ENCODE measurements around the gene SRRT.
"Not testable (repeated sequence)": the region's sequence is repeated elsewhere in the genome, so short reads cannot be mapped to it uniquely, and the experiment has no call there.

The SRRT gene

DNA sequence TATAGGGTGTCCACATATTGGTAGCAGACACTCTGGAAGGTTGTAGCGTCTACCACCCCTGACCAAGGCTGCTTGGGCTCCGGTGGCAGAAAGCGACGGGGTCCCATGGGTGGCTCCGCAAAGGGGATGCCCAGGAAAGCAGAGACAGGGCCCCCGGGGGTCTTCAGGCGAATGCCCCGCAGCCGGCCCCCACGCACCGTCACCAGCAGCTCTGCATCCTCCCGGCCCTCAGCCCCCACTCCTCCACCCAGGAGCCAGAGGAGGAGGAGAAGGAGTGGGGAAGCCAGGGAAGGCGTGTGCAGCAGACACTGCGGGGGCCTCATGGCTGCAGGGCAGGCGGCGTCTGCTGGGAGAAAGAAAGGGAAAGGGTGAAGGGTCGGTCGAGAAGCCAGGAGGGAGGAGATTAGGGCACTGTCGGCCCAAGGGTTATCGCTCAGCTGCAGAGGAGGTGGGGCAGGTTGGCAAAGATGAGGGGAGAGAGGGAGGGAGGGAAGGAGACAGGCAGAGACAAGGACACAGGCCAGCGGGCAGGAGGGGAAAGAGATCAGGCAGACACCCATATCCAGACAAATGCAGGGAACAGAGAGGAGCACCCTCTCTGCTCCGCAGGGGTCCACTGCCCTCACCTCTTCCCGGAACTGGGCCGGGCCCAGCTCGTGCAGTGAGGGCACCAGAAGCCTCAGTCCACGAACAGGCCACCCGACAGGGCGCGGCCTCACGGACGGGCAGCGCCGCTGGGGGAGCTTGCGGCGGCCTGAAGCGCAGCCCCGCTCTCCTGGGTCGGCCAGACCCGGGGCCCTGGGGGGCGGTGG, 19.2 kb downstream of the SRRT start:
- no peak for DNase-seq (ENCODE audit: low read depth in 4 of 4, low spot score in 1 of 4)

DNA sequence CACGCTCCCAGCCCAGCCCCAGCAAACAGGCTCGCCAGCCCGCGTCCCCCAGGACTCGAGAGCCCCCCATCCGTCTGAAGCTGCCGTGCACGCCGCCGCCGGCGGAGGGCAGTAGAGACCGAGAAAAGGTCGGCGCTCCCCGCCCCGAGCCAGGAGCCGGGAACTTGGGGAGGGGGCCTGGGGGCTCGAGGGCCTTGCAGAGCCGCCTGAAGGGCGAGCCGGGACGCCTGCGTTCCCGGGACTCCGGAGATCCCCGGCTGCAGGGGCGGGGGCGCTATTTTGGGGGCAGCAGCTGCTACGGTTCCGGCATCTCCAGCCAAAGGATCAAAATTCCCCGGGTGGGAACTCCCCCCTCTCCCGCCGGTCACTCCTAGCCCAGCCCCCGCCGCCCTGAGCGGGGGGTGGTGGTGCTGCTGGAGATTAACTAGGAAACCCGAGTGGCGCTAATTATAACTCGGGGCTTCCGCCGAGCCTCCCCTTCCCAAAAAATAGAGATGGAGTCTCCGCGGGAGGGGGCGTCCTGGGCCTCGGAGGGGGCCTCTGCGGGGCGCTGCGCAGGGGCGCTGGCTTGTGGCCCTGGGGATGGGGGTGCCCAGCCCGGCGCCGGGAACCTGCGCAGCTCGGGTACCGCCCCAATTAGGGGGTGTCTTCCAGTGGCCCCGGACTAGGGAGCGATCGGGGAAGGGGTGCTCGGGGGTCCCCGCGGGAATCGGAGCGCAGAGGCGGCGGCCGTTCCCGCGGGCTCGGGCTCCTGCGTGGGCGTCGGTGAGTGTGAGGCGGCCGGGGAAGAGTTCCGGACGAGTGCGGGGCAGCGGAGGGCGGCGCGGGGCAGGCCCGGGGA, 20.2 kb downstream of the SRRT start:
- DNase-seq (ENCODE audit: low read depth in 4 of 4, low spot score in 1 of 4): no peak

DNA sequence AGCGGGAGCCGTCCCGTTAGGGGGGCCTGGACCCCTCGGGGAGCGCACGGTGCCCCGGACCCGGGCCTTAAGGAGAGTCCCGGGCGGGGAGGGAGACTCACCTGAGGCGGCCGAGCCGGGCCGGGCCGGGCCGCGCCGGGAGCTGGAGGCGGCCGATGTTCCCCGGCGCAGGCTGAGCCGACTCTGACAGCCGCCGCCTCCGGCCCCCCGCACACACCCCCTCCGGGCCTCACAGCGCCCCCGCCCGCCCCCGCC, 20.7 kb downstream of the SRRT start, which contains the start of gene ACHE:
ACHE (minus strand) TSS at position 188 of the 255 bp plus-strand sequence. CDS start 1,656 bp downstream, outside the sequence.
- DNase-seq (ENCODE audit: low read depth in 4 of 4, low spot score in 1 of 4): no peak

DNA sequence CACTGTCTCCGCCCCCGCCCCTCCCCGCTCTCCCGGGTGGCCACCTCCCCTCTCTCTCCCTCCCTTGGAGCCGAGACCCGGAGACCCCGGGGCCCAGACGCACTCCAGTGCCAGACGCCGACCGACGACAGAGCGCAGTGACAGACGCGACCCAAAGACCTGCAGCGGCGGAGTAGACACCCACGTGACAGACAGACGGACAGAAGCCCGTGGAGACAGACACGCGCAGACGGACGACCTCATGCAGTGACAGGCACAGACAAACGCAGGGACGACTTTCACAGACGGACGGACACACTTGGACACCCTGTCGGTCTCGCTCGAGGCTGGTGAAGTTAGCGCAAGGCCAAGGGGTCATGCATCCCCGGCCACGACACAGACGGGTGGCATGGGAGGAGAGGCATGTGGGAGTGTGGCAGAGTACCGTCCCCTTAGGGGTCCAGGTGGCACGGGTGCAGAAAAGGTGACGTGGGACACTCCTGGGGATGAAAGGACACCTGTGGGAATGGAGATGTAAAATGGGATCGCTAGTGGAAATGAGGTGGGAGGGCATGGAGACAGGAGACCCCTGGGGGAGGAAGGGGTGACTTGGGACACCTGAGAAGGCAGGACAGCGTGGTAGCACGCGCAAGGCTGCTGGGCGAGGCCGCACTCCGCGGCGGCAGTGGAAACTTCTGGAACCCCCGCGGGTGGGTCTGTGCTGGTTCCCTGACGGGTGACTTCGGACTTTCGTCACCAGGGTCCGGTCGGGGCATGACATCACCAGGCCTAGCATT, 21.2 kb downstream of the SRRT start:
- no peak for DNase-seq (ENCODE audit: low read depth in 4 of 4, low spot score in 1 of 4)

DNA sequence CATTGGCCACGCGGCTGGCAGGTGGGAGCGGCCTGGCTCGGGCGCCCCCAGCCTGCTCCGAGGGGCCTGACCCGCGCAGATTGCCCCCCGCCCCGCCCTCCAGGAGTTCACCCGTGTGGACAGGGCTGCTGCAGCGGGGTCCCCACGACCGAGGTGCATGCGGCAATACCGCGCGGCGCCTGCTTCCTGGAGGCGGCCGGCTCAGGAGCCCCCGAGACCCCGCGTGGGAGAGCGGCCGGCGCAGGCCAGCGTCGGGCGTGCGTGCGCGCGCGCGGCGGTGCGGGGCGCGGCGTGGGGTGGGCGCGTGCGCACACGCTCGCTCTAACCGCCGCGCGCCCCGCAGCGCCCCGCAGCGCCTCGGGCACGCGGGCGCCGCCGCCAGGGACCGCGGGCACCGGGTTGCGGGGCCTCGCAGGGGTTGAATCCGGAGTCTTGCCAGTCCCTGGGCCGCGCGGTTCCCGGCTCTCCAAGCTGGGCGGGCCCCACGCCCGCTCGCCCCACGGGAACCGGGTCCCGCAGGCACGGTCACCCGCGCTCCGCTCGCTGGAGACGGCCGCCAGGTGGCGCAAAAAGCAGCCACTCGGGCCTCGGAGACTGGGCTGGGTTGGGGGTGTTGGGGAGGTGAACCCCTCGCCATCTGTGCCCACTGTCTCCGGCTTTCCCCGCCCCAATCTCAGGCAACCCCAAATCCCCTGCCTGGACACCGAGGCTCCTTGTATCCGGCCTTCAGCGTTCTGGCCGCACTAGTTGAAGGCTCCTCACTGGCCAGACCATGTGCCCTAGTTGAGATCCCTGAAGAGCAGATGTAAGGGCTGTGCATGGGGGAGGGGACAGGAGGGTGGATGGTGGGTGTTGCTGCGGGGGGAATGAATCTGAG, 22.1 kb downstream of the SRRT start:
- DNase-seq (ENCODE audit: low read depth in 4 of 4, low spot score in 1 of 4): no peak

GRCh38 chr7:100897772-100898454, 23.0 kb downstream of the SRRT start:
- no peak for DNase-seq (ENCODE audit: low read depth in 4 of 4, low spot score in 1 of 4)

DNA sequence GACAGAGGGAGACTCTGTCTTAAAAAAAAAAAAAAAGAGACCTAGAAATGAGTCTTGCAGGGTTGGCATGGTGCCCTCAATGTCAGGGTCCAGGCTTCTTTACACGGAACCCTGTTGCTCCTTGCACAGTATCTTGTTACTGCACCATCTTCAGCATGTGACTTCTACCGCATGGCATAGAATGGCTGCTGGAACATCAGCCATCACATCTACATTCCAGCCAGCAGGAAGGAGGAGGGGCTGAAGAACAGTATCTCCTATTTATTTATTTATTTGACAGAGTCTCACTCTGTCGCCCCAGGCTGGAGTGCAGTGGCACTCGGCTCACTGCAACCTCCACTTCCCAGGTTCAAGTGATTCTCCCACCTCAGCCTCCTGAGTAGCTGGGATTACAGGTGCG, 24.5 kb downstream of the SRRT start:
- DNase-seq (ENCODE audit: low read depth in 4 of 4, low spot score in 1 of 4): no peak

DNA sequence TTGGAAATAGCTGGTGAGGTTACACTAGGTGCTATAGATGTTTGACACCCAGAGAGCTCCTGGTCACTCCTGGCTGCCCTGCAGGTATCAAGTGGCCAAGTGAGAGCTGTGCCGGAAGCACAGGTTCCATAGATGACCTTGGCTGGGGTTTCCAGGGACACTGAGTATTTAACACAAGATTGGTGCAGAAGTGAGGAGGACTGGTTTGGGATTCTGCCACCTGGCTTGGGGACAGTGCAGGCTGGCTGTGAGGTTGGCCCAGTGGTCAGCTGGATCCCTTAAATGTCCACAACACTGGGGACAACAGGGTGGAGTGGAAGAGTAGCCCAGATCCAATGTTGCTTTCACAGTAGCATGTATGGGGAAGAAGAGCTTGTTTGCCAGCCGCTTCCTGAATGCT, 26.1 kb downstream of the SRRT start:
- DNase-seq (ENCODE audit: low read depth in 4 of 4, low spot score in 1 of 4): no peak

GRCh38 chr7:100901921-100902332, 27.0 kb downstream of the SRRT start:
- DNase-seq (ENCODE audit: low read depth in 4 of 4, low spot score in 1 of 4): no peak

DNA sequence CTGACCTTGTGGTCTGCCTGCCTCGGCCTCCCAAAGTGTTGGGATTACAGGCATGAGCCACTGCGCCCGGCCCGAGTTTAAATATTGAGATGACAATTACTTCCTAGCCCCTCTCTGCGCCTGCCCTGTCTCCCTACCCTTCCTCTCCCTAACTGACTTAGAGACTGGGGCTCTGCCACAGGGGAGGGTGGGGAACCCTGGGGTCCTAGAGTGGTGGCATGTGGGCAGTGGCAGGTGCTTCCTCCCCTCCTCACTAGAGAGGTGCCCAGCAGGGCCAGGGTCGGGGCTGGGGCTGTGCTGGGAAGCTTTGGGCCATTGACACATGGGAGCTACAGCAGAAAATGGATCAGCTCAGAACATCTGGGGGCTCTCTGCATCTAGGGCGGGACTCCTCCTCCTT, 27.7 kb downstream of the SRRT start:
- DNase-seq (ENCODE audit: low read depth in 4 of 4, low spot score in 1 of 4): no peak

DNA sequence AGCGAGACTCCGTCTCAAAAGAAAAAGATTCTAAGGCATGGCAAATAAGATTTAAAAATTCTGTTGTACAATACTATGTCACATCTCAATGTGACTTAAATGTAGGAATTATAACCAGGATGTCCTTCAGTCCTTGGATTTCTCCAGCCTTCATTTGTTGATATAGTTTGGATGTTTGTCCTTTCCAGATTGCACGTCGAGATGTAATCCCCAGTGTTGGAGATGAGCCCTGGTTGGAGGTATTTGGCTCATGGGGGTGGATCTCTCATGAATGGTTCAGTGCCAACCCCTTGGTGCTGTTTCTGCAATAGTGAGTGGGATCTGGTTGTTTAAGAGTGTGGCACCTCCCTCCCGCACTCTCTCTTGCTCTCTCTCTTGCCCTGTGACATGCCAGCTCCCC, 33.6 kb downstream of the SRRT start:
- DNase-seq (ENCODE audit: low read depth in 4 of 4, low spot score in 1 of 4): no peak

- DNase-seq (ENCODE audit: low read depth in 4 of 4, low spot score in 1 of 4): not testable (repeated sequence)
Measured at GRCh38 chr7:100910443-100910842, 35.5 kb downstream of the SRRT start.

- no peak for DNase-seq (ENCODE audit: low read depth in 4 of 4, low spot score in 1 of 4)
Measured at GRCh38 chr7:100911484-100911883, 36.6 kb downstream of the SRRT start.

GRCh38 chr7:100914208-100914878, 39.4 kb downstream of the SRRT start:
- DNase-seq (ENCODE audit: low read depth in 4 of 4, low spot score in 1 of 4): no peak

GRCh38 chr7:100914879-100915447, 40.1 kb downstream of the SRRT start:
- DNase-seq (ENCODE audit: low read depth in 4 of 4, low spot score in 1 of 4): no peak

GRCh38 chr7:100919335-100919734, 44.4 kb downstream of the SRRT start:
- not testable (repeated sequence) for DNase-seq (ENCODE audit: low read depth in 4 of 4, low spot score in 1 of 4)

- not testable (repeated sequence) for DNase-seq (ENCODE audit: low read depth in 4 of 4, low spot score in 1 of 4)
Measured at GRCh38 chr7:100919779-100920437, 45.0 kb downstream of the SRRT start.

DNA sequence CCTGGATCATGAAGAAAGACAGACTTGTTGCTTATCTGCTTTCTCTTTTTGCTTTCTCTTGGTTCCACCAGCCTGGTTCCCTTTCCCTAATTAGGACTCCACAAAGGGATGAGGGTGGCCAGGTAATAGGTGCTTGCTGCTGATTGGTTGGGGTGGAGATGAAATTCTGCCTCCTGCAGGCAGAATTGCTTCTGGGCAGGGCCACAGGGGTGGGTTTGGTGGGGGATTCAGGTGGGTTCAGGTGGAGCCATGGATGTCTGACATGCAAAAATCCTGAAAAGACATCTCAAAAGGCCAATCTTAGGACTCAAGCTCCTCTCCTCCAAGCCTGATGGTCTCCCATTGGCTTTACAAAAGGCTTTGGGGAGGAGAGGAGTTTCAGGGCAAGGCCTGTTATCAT, 46.1 kb downstream of the SRRT start:
- DNase-seq (ENCODE audit: low read depth in 4 of 4, low spot score in 1 of 4): no peak

DNA sequence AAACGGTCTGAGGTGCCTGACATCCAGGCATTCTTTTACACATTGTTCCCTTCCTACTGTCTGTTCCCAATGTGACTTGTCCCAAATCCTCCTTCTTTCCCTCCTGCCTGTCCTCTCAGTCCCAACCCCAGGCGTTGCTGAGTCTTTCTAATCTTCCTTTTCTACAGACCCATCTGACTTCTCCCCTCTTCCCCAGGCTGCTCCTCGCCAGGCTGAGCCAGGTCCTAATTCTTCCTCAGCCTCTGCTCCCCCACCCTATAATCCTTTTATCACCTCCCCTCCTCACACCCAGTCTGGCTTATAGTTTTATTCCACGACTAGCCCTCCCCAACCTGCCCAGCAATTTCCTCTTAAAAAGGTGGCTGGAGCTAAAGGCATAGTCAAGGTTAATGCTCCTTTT, 48.7 kb downstream of the SRRT start:
- not testable (repeated sequence) for DNase-seq (ENCODE audit: low read depth in 4 of 4, low spot score in 1 of 4)
